Measurements from ENCODE around the gene TMEM238L.

The TMEM238L gene

DNA sequence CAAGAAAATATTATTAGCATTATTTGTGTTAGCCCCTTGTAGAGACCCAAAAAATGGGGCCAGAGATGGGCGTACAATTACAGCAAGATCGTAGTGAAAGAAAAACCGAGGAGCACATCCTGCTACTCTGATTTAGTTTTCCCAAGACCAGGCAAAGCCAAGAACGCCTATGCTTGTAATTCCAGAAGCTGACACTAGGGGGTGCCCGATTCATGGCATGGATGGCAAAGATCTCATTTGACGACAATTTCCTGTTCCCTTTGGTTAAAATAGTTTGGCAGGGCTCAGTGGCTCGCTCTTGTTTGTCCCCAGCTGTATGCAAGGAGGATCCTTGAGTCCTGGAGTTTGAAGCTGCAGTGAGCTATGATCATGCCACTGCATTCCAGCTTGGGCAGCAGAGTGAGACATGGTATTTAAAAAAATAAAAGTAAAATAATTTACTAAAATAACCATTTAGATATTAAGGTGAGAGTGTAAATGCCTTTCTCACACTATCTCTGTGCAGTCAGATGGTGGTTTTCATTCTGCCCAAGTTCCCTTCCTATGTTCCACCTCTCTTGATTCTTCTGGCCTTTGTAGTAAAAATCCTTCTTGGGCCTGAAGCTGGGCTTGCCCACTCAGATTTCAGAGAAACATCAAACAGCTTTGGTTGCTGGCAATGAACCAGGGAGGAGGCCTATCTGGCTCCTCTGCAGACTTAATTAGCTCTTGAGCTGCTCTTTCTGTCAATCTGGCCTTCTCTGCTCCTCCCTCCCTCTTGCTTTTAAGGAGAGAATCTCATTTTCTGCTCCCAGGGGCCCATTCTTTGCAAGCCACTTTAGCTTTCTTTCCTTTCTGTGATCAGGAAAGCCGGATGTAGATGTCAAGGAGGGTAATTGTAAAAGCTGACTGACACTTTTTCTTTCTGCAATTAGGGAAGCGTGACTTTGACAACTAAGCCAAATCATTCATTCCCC lies 31.2 kb downstream of the TMEM238L start:
- no peak for FAIRE-seq

DNA sequence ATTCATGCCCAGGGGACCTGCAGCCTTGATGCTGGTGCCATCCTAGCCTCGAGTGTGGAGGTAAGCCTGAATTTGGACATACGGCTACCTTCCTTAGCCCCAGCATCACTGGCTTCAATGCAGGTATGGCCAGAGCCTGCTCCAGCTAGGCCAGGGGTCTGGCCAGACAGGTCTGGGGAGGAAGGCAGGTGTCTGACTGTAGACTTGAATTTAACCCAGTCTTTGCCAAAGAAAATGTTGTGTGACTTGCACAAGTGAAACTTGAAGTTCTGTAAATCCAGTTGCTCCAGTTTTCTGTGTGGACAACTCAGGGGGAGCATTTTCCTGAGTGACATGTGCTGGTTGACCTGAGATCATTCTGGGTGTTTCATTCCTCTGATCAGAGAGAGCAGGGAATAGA lies 32.8 kb downstream of the TMEM238L start:
- no peak for FAIRE-seq

DNA sequence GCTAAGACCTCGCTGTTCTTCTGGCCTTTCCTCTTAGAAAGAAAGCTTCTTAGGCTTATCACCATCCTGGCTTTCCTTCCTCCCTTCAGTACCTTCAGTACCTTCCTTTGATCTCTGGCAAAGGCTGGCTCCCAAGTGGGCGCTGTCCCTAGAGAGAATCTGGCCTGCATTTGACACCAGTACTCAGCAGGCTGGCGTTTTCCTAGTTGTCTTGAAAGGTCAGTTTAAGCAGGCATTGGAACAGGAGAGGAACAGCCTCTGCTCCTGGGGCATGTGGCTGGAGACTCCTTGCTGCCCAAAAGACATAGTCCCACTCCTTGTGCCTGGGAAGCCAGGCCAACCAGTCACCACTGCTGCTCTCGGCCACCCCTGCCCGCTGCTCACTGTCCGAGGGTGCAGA lies 34.1 kb downstream of the TMEM238L start:
- no peak for FAIRE-seq

DNA sequence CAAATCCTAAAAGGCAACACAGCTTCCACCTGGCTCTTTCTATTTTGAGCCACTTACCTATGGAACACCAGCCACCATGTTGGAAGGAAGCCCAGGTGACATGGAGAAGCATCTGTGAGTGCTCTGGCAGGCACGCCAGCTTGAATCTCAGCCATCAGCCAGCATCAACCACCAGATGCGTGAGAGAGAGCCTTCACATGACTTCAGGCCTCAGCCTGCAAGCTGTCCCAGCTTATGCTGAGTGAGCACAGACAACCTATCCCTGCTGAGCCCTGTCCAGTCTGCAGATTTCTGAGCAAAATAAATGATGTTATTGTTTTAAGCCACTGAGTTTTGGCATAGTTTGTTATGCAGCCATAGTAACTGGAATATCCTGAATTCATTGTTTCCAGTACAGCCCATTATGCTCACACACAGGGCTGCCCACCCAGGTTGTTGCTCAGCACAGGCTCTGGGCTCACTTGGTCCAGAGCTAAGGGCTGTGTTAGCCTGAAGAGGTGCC lies 35.1 kb downstream of the TMEM238L start:
- no peak for FAIRE-seq

DNA sequence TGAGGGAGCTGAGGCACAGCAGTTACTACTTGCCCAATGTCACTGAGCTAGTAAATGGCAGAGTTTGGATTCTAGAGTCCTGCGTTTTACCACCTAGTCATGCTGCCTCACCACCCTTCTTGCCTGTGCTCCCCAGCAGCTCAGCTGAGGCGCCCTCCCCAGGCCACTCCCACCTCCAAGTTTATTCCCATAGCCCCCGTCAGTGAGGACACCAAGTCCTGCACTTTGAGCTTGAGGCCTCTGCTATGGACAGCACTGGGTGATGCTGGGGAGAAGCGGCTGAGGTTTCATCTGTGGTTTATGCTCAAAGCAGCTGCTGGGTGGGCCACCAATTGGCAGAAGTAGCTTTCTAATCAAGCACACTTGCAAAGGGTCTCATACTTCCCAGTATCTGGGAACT lies 36.7 kb downstream of the TMEM238L start:
- no peak for FAIRE-seq

DNA sequence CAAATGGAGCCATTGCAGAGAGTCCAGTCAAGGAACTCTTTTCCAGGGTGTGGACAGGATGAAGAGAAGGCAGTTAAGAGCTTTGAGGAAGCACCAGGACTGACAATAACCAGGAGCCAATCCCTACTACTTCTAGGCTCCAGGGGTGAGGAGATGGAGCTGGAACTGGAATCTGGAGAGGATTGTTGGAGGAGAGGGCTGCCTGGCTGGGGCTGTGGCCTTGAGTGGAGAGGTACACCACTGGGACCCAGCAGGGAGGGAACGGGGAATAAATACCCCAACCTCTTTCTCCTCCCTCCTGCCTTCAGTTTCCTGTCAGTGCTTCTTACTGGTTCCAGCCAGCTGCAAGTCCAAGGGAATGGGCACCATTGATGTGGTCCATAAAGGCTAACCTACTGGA lies 41.9 kb downstream of the TMEM238L start:
- FAIRE-seq, result no peak

DNA sequence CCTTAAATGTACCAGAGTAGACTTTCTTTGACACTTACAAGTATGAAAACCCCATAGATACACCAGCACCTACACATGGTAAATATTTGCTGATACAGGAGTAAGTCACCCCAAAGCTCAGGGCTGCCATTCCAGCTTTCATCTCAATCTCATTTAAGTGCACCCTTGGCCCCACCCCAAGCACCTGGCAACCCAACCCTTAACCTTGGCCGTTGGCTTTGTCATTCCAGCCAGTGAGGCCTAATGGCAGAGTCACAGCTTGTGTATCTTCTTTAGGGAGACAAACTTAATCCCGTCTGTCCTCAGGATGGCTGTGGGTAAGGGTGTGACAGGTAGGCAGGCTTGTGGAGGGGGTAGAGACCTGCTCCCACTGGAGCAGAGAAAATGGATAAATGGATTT lies 42.6 kb downstream of the TMEM238L start:
- FAIRE-seq, result no peak

DNA sequence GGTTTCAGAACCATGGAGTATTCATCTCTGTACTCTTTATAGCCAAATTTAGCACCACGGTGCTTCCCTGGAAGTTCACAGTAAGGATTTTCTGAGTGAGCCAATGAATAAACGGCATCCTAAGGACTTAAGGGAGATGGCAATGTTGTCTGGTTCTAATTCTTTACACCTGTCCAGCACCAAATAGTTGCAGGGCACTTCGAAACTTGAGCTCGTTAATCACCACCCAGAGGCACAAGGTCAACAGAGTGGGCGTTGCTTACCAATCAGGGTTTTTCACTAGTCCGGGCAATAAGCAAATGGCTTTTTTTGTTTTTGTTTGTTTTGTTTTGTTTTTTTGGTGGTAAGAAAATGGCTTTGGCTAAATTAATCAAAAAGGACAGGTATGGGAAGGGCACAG lies 45.8 kb downstream of the TMEM238L start:
- FAIRE-seq, result no peak

DNA sequence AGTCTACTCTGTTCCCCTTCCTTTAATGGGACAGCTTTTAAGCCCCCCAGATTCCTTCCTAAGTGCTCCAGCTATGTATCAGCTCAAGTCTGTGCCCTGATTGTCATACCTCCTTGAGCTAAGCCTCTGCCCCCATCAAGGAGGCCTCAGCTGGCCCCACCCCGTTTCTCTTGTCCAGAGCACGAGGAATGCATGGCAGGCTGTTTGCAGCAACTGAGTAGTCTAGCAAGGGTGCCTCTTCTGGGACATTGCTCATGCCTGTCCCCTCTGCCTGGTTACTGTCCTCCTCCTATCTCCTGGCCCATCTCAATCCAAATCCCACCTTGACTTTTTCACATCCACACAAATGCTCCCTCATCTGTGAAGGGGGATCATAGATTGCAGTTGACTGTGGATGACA lies 46.3 kb downstream of the TMEM238L start:
- FAIRE-seq, result no peak

DNA sequence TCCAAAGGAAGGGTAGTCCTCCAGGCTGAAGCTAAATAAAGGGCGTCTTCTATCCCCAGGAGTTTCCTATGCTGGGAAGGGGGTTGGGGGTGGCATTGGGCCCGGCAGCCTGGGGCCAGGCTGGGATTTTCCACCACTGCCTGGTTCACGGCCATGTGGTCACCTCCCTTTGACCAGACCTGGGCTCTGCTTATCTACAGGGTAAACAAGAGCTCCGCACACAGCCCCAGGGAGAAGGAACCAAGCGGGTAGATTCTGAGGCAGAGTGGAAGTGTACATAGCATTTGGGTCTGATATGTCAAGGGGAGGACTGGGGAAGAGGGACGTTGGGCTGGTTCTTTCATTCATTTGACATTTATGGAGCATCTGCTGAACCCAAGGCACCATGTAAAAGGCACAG lies 46.8 kb downstream of the TMEM238L start:
- no peak for FAIRE-seq

DNA sequence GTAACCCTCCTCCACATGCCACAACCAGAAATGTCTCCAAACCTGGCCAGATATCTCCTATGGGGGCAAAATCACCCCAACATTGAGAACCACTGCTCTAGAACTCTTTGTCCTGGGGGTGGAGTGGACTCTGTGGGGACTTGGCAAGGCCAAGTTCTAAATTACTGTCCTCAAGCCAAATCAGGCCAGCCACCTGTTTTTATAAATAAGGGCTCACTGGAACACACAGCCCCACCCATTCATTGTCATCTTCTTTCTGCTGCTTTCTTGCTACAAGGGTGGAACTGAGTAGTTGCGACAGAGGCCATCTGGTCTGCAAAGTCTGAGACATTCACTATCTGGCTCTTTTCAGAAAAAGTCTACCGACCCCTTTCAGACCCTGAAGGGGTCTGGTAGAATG lies 47.3 kb downstream of the TMEM238L start:
- no peak for FAIRE-seq

DNA sequence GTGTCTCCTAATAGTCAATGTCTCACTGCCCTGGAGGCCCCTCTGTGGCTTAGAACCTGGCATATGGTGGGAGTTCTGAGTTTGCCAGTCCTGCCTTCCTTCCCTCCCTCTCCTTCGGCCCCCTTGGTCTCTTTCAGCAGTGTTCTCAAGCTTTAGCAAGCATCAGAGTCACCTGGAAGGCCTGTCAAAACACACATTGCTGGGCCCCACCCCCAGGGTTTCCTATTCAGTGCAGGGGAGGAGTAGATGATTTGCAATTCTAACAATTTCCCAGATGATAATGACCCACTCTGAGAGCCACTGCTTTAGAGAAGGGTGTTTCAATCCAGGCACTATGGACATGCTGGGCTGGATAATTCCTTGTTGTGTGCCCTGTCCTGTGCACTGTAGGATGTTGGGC lies 47.7 kb downstream of the TMEM238L start:
- no peak for FAIRE-seq

DNA sequence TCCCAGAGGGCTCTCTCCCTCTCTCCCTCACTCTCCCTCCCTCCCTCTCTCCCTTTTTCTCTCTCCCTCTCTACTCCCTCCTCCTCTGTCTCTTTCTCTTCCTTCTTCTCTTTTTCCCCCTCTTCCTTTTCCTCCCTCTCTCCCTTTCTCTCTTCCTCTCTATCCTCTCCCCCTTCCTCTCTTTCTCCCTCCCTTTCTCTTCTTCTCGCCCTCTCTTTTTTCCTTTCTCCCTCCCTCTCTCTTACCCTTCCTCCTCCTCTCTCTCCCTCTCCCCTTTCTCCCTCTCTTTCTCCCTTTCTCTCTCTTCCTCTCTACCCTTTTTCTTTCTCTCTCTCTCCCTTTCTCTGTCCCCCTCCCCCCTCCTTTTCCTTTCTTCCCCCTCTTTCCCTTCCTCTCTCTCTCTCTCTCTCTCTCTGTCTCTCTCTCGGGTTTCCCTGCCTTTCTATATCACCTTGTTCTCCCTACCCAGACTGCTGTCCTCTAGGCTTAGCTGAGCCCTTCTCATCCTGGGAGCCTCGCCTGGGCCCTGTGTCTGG lies 48.2 kb downstream of the TMEM238L start:
- no peak for FAIRE-seq

DNA sequence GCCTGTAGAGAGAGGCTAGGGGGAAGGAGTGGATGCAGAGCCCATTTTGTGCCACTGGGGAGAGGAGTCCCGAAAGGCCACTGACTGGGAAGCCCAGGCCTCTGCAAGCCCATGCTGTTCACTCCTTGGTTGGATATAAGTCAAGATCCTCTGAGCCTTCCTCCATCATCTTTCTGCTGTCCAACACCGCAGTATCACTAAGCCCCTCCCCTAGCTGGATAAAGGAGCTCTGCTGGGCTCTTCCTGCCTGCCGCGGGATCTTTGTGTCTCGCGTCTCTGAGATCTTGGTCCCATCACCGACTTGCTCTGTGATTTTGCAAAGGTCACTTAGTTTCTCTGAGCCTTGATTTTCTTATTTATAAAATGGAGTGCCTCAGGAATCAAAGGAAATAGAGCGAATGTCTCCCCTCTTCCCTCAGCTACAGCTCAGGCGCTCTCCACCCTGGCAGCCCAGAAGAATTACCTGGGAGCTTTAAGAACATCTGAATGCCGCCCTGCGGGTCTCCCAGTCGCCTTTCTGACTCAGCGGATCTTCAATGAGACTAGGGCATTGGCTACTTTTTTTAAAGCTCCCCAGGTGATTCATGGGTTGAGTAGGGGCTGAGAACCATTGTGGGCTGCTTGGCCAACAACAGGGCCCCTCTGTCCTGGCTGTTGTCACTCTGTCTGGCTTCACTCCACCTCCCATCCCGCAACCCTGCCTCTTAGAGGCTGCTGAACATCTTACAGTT lies 48.9 kb downstream of the TMEM238L start:
- FAIRE-seq, result no peak

DNA sequence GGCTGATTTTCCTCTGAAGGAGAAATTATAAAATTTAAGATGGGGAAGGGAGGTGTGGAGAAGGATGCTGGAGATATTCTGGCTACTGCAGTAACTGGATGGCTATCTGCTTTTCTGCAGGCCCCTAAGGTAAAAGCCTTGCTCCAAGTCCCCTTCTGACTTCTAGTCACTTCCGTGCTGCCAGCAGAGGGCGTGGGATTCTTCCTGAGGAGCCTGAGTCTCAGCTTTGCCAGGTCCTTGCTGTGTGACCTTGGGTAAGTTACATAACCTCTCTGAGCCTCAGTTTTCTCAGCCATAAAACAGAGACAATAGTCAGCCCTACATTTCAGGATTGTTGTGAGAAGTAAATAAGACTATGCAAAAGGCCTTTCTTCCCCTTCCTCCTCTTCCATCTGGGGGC lies 49.8 kb downstream of the TMEM238L start:
- FAIRE-seq, result no peak

DNA sequence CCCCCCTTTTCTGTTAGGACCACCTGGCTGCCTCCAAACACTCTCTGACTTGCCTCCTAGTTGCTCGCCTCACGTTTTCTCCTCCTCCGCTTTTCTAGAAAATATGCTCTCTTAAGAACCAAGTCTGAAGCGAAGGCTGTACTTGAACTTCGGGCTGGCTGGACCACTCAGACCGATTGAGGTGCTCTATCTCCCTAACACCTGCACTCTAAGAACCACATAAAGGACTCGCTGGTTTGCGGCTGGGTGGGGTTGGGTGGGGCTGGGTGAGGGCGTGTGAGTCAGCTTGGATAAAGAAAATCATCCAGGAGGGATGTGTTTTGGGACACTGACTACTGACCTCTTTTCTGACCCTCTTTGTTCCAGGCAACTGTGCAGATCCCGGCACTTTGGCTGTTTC lies 51.2 kb downstream of the TMEM238L start:
- no peak for FAIRE-seq

DNA sequence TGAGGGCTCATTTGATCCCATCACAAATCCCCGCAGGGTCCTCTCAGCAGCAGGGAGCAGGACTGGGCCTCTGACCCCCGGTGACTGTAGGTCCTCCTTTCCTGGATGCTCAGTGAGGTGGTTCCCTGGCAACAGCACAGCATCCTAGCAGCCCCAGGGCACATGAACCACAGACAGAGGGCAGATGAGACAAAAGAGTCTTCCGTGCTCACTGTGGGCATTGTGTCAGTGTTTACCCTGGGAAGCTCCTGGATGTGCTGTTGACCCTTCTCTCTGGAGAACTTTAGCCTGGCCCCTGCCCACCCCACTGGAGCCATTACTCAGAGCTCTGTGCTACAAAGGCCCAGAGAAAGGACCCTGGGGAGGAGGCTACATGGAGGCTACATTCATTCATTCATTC lies 52.3 kb downstream of the TMEM238L start:
- FAIRE-seq, result no peak

DNA sequence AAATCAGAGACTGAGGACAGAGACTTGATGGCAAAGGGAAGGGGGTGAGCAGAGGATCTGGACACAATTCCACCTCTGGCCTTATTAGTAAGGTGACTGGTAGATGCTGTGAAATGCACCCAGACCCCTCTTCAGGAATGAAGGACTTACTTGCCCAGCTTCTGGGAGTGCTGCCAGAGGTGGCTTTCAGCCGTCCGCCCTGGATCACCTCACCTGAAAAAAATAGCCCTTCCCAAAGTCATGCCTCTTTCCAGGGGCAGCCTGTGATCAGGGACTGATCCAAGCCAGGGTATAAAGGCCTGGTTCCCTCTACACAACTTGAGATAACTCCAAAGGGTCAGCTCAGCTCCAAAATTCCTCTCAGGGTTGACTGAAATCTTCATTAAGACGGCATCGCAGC lies 53.7 kb downstream of the TMEM238L start:
- no peak for FAIRE-seq

DNA sequence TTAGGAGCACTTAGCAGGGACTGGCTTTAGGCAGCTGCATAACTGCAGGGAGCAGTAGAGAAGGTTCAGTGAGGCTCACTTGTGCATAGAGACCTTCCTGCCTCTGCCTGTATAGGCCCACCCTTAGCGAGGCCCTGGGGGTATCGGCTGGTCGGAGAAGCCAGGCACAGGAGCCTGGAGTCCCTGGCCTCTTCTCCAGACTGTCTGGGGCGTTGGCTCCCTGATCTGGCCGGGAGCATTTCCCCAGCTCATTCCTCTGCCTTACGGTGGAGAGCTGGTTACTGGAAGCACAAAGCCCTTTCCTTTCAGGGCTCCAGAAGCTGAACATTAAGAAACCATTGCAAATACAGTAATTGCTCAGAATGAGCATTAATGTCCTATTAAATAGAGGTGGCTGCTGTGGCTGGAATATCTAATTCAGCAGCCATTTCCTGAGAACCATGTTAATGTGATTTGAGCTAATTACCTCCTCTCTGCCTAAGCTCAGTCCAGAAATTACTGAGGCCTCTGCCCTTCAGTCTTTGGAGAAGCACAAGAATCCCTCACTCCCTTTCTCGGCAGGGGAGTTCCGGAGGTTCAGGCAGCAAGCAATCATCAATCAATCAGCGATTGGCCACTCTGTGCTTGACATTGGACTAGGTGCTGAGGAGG lies 55.2 kb downstream of the TMEM238L start:
- FAIRE-seq, result no peak

DNA sequence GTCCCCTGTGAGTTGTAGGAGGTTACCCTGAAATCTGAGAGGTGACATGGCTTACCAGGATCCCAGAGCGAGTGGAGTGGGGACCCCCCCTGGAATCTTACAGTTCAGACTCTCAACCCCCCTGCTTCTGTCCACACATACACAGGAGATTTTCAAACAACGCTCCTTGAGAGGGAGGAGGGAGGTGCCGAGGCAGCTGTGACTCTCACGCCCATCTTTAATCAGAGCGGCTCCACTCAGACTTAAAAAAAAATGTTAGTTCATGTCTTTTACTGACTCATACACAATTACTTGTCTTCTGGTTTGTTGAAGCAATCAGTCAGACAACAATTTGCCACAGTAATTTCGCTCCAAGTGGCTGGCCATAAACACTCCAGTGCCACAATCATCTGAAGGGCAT lies 58.7 kb downstream of the TMEM238L start:
- no peak for FAIRE-seq

Data from colon (tissue), 2 donors.